ACC112 (cell line): Measurements from ENCODE around the gene DNAH5.

Source experiments
- H2AFZ ChIP-seq: fragments of 200-600 bp; sonication (generic); one replicate; pipeline ENCODE4 v1.6.0; 2017; ENCODE audit warnings: antibody characterized with exemption, low read length; ENCODE audit not compliant: unreplicated experiment
- H3K27ac ChIP-seq: fragments of 200-600 bp; sonication (generic); 2 replicates; pipeline ENCODE4 v1.5.1; 2014; ENCODE audit warnings: low read depth, mild to moderate bottlenecking, antibody characterized with exemption, low read length, moderate library complexity
- H3K27me3 ChIP-seq: fragments of 200-600 bp; sonication (generic); 2 replicates; pipeline ENCODE4 v1.6.1; 2014; ENCODE audit warnings: mild to moderate bottlenecking, antibody characterized with exemption, low read length, moderate library complexity, mixed read lengths; ENCODE audit not compliant: insufficient read depth
- H3K36me3 ChIP-seq: fragments of 200-600 bp; sonication (generic); 2 replicates; pipeline ENCODE4 v1.6.1; 2016; ENCODE audit warnings: mild to moderate bottlenecking, antibody characterized with exemption, low read length, moderate library complexity, mixed read lengths; ENCODE audit not compliant: insufficient read depth
- H3K4me1 ChIP-seq: fragments of 200-600 bp; sonication (generic); one replicate; pipeline ENCODE4 v1.6.1; 2016; ENCODE audit warnings: low read length, mixed read lengths; ENCODE audit not compliant: insufficient read depth, unreplicated experiment, control insufficient read depth
- H3K4me3 ChIP-seq: fragments of 200-600 bp; sonication (generic); 2 replicates; pipeline ENCODE4 v1.5.1; 2014; ENCODE audit warnings: mild to moderate bottlenecking, low read depth, low read length
- H3K79me2 ChIP-seq: fragments of 200-600 bp; sonication (generic); one replicate; pipeline ENCODE4 v1.6.0; 2016; ENCODE audit warnings: low read length; ENCODE audit not compliant: control insufficient read depth, unreplicated experiment, insufficient read depth

DNAH5 gene

GRCh38 chr5:13673511-13673910 lies 271.0 kb downstream of the DNAH5 start:
- Histone ChIP-seq H3K36me3 (no peaks in the 10 kb centered on the region), H3K4me1 (no peaks in the 10 kb centered on the region), H3K27ac (no peak overlapping the region), H2AFZ (no peak overlapping the region), H3K4me3 (no peak overlapping the region), H3K79me2 (no peaks in the 10 kb centered on the region), H3K27me3 (no peaks in the 10 kb centered on the region)

GRCh38 chr5:13664377-13664776 lies 280.1 kb downstream of the DNAH5 start:
- Histone ChIP-seq H3K27ac (peak overlapping the region; percentile 48), H3K4me3 (no peak overlapping the region), H3K4me1 (peaks cover 11% of the 10 kb centered on the region), H2AFZ (no peak overlapping the region), H3K79me2 (no peaks in the 10 kb centered on the region), H3K36me3 (no peaks in the 10 kb centered on the region), H3K27me3 (no peaks in the 10 kb centered on the region)

GRCh38 chr5:13662626-13663025 lies 281.9 kb downstream of the DNAH5 start:
- Histone ChIP-seq H3K4me3 (no peak overlapping the region), H3K27ac (no peak overlapping the region), H3K79me2 (no peaks in the 10 kb centered on the region), H3K27me3 (no peaks in the 10 kb centered on the region), H2AFZ (no peak overlapping the region), H3K4me1 (peaks cover 11% of the 10 kb centered on the region), H3K36me3 (no peaks in the 10 kb centered on the region)

- H3K36me3 ChIP-seq: no peaks in the 10 kb centered on the region
- no peaks in the 10 kb centered on the region for H3K27me3 ChIP-seq
- H3K4me3 ChIP-seq: no peak overlapping the region
- H3K4me1 ChIP-seq: peaks cover 11% of the 10 kb centered on the region
- H2AFZ ChIP-seq: no peak overlapping the region
- H3K79me2 ChIP-seq: no peaks in the 10 kb centered on the region
- H3K27ac ChIP-seq: no peak overlapping the region
Measured at GRCh38 chr5:13661272-13661671, 283.2 kb downstream of the DNAH5 start.

- Histone ChIP-seq H3K4me3 (no peak overlapping the region), H3K27ac (no peak overlapping the region), H3K27me3 (no peaks in the 10 kb centered on the region), H3K79me2 (no peaks in the 10 kb centered on the region), H3K36me3 (no peaks in the 10 kb centered on the region), H3K4me1 (peaks cover 11% of the 10 kb centered on the region), H2AFZ (no peak overlapping the region)
Measured at GRCh38 chr5:13660072-13660471, 284.4 kb downstream of the DNAH5 start.

- H3K4me1 ChIP-seq: peaks cover 7% of the 10 kb centered on the region
- no peaks in the 10 kb centered on the region for H3K36me3 ChIP-seq
- H3K4me3 ChIP-seq: no peak overlapping the region
- no peak overlapping the region for H2AFZ ChIP-seq
- no peaks in the 10 kb centered on the region for H3K79me2 ChIP-seq
- no peak overlapping the region for H3K27ac ChIP-seq
- no peaks in the 10 kb centered on the region for H3K27me3 ChIP-seq
Measured at GRCh38 chr5:13659391-13659790, 285.1 kb downstream of the DNAH5 start.

- H3K4me1 ChIP-seq: peaks cover under 1% of the 10 kb centered on the region
- H3K79me2 ChIP-seq: no peaks in the 10 kb centered on the region
- H3K4me3 ChIP-seq: no peak overlapping the region
- H3K36me3 ChIP-seq: no peaks in the 10 kb centered on the region
- no peak overlapping the region for H2AFZ ChIP-seq
- H3K27me3 ChIP-seq: no peaks in the 10 kb centered on the region
- no peak overlapping the region for H3K27ac ChIP-seq
Measured at GRCh38 chr5:13658761-13659160, 285.7 kb downstream of the DNAH5 start.

- no peaks in the 10 kb centered on the region for H3K4me1 ChIP-seq
- H3K27me3 ChIP-seq: 0 out of 2 replicates have a peak, but pooled peaks cover 3% of the 10 kb centered on the region
- H2AFZ ChIP-seq: no peak overlapping the region
- H3K36me3 ChIP-seq: no peaks in the 10 kb centered on the region
- no peak overlapping the region for H3K4me3 ChIP-seq
- H3K27ac ChIP-seq: no peak overlapping the region
- no peaks in the 10 kb centered on the region for H3K79me2 ChIP-seq
Measured at GRCh38 chr5:13658152-13658551, 286.3 kb downstream of the DNAH5 start.

- H2AFZ ChIP-seq: no peak overlapping the region
- H3K36me3 ChIP-seq: no peaks in the 10 kb centered on the region
- H3K27ac ChIP-seq: no peak overlapping the region
- no peaks in the 10 kb centered on the region for H3K79me2 ChIP-seq
- H3K4me3 ChIP-seq: no peak overlapping the region
- no peaks in the 10 kb centered on the region for H3K4me1 ChIP-seq
- peaks cover 8% of the 10 kb centered on the region; the same call in 1 of the 2 replicates for H3K27me3 ChIP-seq
Measured at GRCh38 chr5:13653709-13654108, 290.8 kb downstream of the DNAH5 start.

- peaks cover 8% of the 10 kb centered on the region; the same call in 1 of the 2 replicates for H3K27me3 ChIP-seq
- H3K27ac ChIP-seq: no peak overlapping the region
- no peak overlapping the region for H2AFZ ChIP-seq
- H3K79me2 ChIP-seq: no peaks in the 10 kb centered on the region
- no peaks in the 10 kb centered on the region for H3K4me1 ChIP-seq
- no peak overlapping the region for H3K4me3 ChIP-seq
- H3K36me3 ChIP-seq: no peaks in the 10 kb centered on the region
Measured at GRCh38 chr5:13649656-13650055, 294.8 kb downstream of the DNAH5 start.

GRCh38 chr5:13648822-13649221 lies 295.7 kb downstream of the DNAH5 start:
- Histone ChIP-seq H3K27ac (no peak overlapping the region), H2AFZ (no peak overlapping the region), H3K36me3 (no peaks in the 10 kb centered on the region), H3K4me1 (no peaks in the 10 kb centered on the region), H3K79me2 (no peaks in the 10 kb centered on the region), H3K27me3 (peaks cover 8% of the 10 kb centered on the region; the same call in 1 of the 2 replicates), H3K4me3 (no peak overlapping the region)
